ENCODE measurements around the gene RAB5B. TPM values are rescaled to one million over a fixed set of nuclear protein-coding genes. Genes with fewer than 3 reads are reported as not detected.
"Not testable (repeated sequence)": the region's sequence is repeated elsewhere in the genome, so short reads cannot be mapped to it uniquely, and the experiment has no call there.

RAB5B gene
- total and polyA plus RNA-seq, 4 donors: 64.5 to 118 (median 91.3) TPM

DNA sequence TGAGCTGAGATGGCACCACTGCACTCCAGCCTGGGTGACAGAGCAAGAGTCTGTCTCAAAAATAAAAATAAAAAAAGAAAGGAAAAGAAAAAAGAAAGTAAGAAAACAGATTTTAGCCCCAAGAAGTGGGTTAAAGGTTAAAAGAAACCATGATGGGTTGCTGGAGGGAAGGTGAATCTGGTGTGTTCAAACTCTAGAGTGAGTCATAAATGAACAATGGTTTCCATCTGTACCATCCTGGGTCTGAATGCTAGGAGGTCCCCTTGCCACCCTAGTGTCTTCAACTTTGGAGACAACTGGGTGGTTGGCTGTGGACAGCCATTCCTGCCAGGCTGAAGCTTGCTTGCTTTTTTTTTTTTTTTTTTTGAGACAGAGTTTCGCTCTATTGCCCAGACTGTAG is 66.3 kb downstream of the RAB5B start:
- no peak for ATAC-seq (ENCODE audit: insufficient read depth, low FRiP score)
- H3K9me3 ChIP-seq (ENCODE audit: control insufficient read depth in 4 of 4, insufficient read depth in 3 of 4, low read length in 3 of 4): no peaks in the 10 kb centered on the region

DNA sequence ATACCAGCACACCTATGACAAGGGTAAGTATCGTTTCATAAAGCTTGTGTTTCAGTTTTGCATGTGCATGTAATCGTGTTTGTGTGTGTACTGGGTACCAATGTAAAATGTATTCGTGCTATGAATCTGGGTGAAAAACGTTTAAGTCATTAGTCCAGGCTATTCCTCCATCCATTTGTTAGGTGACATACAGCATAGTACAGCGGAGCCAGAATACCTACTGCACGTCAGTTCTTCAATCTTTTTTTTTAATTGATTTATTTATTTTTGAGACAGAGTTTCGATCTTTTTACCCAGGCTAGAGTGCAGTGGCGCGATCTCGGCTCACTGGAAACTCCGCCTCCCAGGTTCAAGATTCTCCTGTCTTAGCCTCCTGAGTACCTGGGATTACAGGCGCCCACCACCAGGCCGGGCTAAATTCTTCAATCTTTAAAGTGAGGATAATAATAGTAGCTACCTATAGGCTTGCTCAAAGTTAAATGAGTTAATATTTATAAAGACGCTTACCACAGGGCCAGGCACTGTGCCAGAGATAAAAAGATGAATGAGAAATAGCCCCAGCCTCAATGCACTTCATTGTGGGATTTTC is 67.2 kb downstream of the RAB5B start:
- no peak for ATAC-seq (ENCODE audit: insufficient read depth, low FRiP score)

More for the DNA sequence above, 66.3 kb downstream of the RAB5B start:
- 88 to 100% methylated on average over 1 of the region's 1 CpG for WGBS, 2 donors
- Histone ChIP-seq H3K4me1 (ENCODE audit: control insufficient read depth in 5 of 5, insufficient read depth in 5 of 5, low read length in 5 of 5) (peaks cover 0 to 10% (median 9%) of the 10 kb centered on the region in 5 donors), H3K27me3 (ENCODE audit: control insufficient read depth in 3 of 3, insufficient read depth in 3 of 3, low read length in 2 of 3) (no peaks in the 10 kb centered on the region), H3K4me3 (no peak overlapping the region), H3K27ac (ENCODE audit: low read depth in 1 of 2, low read length in 1 of 2) (no peak overlapping the region), H3K36me3 (ENCODE audit: control insufficient read depth in 4 of 4, insufficient read depth in 4 of 4, low read length in 4 of 4) (peaks cover 11 to 33% (median 18%) of the 10 kb centered on the region in 4 donors), H3K9ac (ENCODE audit: insufficient read depth in 1 of 2, low read length in 2 of 2) (no peak overlapping the region)
- DNase-seq: no peak
- TF ChIP-seq CTCF (IDR thresholded peaks at IDR 0.05; ENCODE audit: control extremely low read depth, extremely low read depth): no peak

GRCh38 chr12:56041552-56042429 is 67.9 kb downstream of the RAB5B start, which contains the start of gene RPS26:
Gene RPS26, plus strand, starts transcription at chr12:56041918. Its CDS starts 249 bp downstream, at chr12:56042167.
- DNase-seq: peak; percentile 99 to 100 (median 100)
- peak within 1 kb of the TSS; percentile 91 to 92 for H3K9ac ChIP-seq (ENCODE audit: insufficient read depth in 1 of 2, low read length in 2 of 2)
- peak; percentile 96 for ATAC-seq (ENCODE audit: insufficient read depth, low FRiP score)
- H3K9me3 ChIP-seq (ENCODE audit: control insufficient read depth in 4 of 4, insufficient read depth in 3 of 4, low read length in 3 of 4): no peaks in the 10 kb centered on the region
- peak within 1 kb of the TSS; percentile 68 for H3K4me3 ChIP-seq
- H3K36me3 ChIP-seq (ENCODE audit: control insufficient read depth in 4 of 4, insufficient read depth in 4 of 4, low read length in 4 of 4): peaks cover 10 to 31% (median 20%) of the 10 kb centered on the region in 4 donors
- WGBS, 2 donors: 0% methylated on average over 48 to 50 of the region's 50 CpGs
- TF ChIP-seq CTCF (IDR thresholded peaks at IDR 0.05; ENCODE audit: control extremely low read depth, extremely low read depth): no peak
- H3K27ac ChIP-seq (ENCODE audit: low read depth in 1 of 2, low read length in 1 of 2): peak within 1 kb of the TSS; percentile 83 to 89
- H3K27me3 ChIP-seq (ENCODE audit: control insufficient read depth in 3 of 3, insufficient read depth in 3 of 3, low read length in 2 of 3): no peaks in the 10 kb centered on the region
- H3K4me1 ChIP-seq (ENCODE audit: control insufficient read depth in 5 of 5, insufficient read depth in 5 of 5, low read length in 5 of 5): peaks cover 0 to 10% (median 9%) of the 10 kb centered on the region in 5 donors

More for the DNA sequence above, 67.2 kb downstream of the RAB5B start:
- peak in 1 of 3 donors; percentile 3 for DNase-seq
- peak overlapping the region; percentile 70 to 74 for H3K27ac ChIP-seq (ENCODE audit: low read depth in 1 of 2, low read length in 1 of 2)
- peak overlapping the region in 1 of 2 donors; percentile 34 for H3K9ac ChIP-seq (ENCODE audit: insufficient read depth in 1 of 2, low read length in 2 of 2)
- H3K4me3 ChIP-seq: peak overlapping the region; percentile 32
- TF ChIP-seq CTCF (IDR thresholded peaks at IDR 0.05; ENCODE audit: control extremely low read depth, extremely low read depth): no peak
- peaks cover 11 to 31% (median 20%) of the 10 kb centered on the region in 4 donors for H3K36me3 ChIP-seq (ENCODE audit: control insufficient read depth in 4 of 4, insufficient read depth in 4 of 4, low read length in 4 of 4)
- WGBS, 2 donors: 64 to 76% methylated on average over 14 of the region's 14 CpGs
- H3K9me3 ChIP-seq (ENCODE audit: control insufficient read depth in 4 of 4, insufficient read depth in 3 of 4, low read length in 3 of 4): no peaks in the 10 kb centered on the region
- H3K27me3 ChIP-seq (ENCODE audit: control insufficient read depth in 3 of 3, insufficient read depth in 3 of 3, low read length in 2 of 3): no peaks in the 10 kb centered on the region
- peaks cover 0 to 10% (median 9%) of the 10 kb centered on the region in 5 donors for H3K4me1 ChIP-seq (ENCODE audit: control insufficient read depth in 5 of 5, insufficient read depth in 5 of 5, low read length in 5 of 5)

DNA sequence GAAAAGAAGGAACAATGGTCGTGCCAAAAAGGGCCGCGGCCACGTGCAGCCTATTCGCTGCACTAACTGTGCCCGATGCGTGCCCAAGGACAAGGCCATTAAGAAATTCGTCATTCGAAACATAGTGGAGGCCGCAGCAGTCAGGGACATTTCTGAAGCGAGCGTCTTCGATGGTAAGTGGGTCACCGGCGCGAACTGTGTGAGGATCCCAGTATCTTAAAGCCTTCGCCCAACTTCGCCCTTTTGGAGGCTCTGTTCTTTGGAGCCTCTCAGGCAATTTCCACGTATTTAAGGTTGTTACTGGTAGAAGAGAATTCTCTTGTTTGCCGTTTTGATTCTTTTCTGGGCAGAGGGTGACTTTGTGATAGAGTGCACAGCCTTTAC is 68.5 kb downstream of the RAB5B start:
- not testable (repeated sequence) for H3K27me3 ChIP-seq (ENCODE audit: control insufficient read depth in 3 of 3, insufficient read depth in 3 of 3, low read length in 2 of 3); ATAC-seq (ENCODE audit: insufficient read depth, low FRiP score); DNase-seq; H3K9me3 ChIP-seq (ENCODE audit: control insufficient read depth in 4 of 4, insufficient read depth in 3 of 4, low read length in 3 of 4)
- peak overlapping the region; percentile 83 to 89 for H3K27ac ChIP-seq (ENCODE audit: low read depth in 1 of 2, low read length in 1 of 2)
- peak overlapping the region; percentile 91 to 92 for H3K9ac ChIP-seq (ENCODE audit: insufficient read depth in 1 of 2, low read length in 2 of 2)
- peaks cover 10 to 27% (median 20%) of the 10 kb centered on the region in 4 donors for H3K36me3 ChIP-seq (ENCODE audit: control insufficient read depth in 4 of 4, insufficient read depth in 4 of 4, low read length in 4 of 4)
- H3K4me1 ChIP-seq (ENCODE audit: control insufficient read depth in 5 of 5, insufficient read depth in 5 of 5, low read length in 5 of 5): peaks cover 0 to 10% (median 9%) of the 10 kb centered on the region in 5 donors
- H3K4me3 ChIP-seq: peak overlapping the region; percentile 68
- WGBS, 2 donors: 1 to 4% methylated on average over 18 to 20 of the region's 20 CpGs

Data from lung (tissue), 12 donors.